ENCODE data around the gene VSTM1.

VSTM1 gene

GRCh38 chr19:54095136-54095858 is 31.6 kb upstream of the VSTM1 start:
- Histone ChIP-seq H3K27me3 (replicated peaks; ENCODE audit: insufficient read depth, low read length) (peaks cover 24% of the 10 kb centered on the region), H3K9ac (ENCODE audit: low read length) (no peak overlapping the region), H3K79me2 (ENCODE audit: low read length) (no peaks in the 10 kb centered on the region), H3K36me3 (replicated peaks; ENCODE audit: insufficient read depth, low read length) (no peaks in the 10 kb centered on the region), H2AFZ (ENCODE audit: low read length) (no peak overlapping the region), H3K4me2 (ENCODE audit: low read depth, low read length) (no peak overlapping the region), H3K4me1 (ENCODE audit: low read length) (no peaks in the 10 kb centered on the region), H3K27ac (ENCODE audit: low read length) (no peak overlapping the region), H3K9me3 (replicated peaks; ENCODE audit: insufficient read depth, low read length) (no peaks in the 10 kb centered on the region), H4K20me1 (ENCODE audit: insufficient read depth, low read length) (no peaks in the 10 kb centered on the region), H3F3A (ENCODE audit: insufficient read depth, low read length) (no peaks in the 10 kb centered on the region), H3K4me3 (ENCODE audit: low read length) (no peak overlapping the region), H3K9me2 (replicated peaks; ENCODE audit: insufficient read depth, low read length) (no peaks in the 10 kb centered on the region)
- TF ChIP-seq CTCF (IDR thresholded peaks at IDR 0.05; ENCODE audit: low read length) (no peak), EZH2 (optimal IDR thresholded peaks at IDR 0.05; ENCODE audit: low read depth, low read length) (no peak), EZH2phosphoT487 (IDR thresholded peaks at IDR 0.05; ENCODE audit: low read length) (no peak)
- no peak for DNase-seq

GRCh38 chr19:54094426-54095000 is 30.8 kb upstream of the VSTM1 start:
- H3K9ac ChIP-seq (ENCODE audit: low read length), result no peak overlapping the region
- no peaks in the 10 kb centered on the region for H3F3A ChIP-seq (ENCODE audit: insufficient read depth, low read length)
- H4K20me1 ChIP-seq (ENCODE audit: insufficient read depth, low read length), result no peaks in the 10 kb centered on the region
- no peaks in the 10 kb centered on the region for H3K79me2 ChIP-seq (ENCODE audit: low read length)
- H3K9me2 ChIP-seq (replicated peaks; ENCODE audit: insufficient read depth, low read length), result no peaks in the 10 kb centered on the region
- no peak for TF ChIP-seq EZH2 (optimal IDR thresholded peaks at IDR 0.05; ENCODE audit: low read depth, low read length)
- TF ChIP-seq EZH2phosphoT487 (IDR thresholded peaks at IDR 0.05; ENCODE audit: low read length), result no peak
- H3K27me3 ChIP-seq (replicated peaks; ENCODE audit: insufficient read depth, low read length), result peaks cover 21% of the 10 kb centered on the region
- no peak for DNase-seq
- H3K9me3 ChIP-seq (replicated peaks; ENCODE audit: insufficient read depth, low read length), result no peaks in the 10 kb centered on the region
- no peak overlapping the region for H3K4me3 ChIP-seq (ENCODE audit: low read length)
- no peak overlapping the region for H2AFZ ChIP-seq (ENCODE audit: low read length)
- H3K36me3 ChIP-seq (replicated peaks; ENCODE audit: insufficient read depth, low read length), result no peaks in the 10 kb centered on the region
- H3K4me2 ChIP-seq (ENCODE audit: low read depth, low read length), result no peak overlapping the region
- no peak overlapping the region for H3K27ac ChIP-seq (ENCODE audit: low read length)
- H3K4me1 ChIP-seq (ENCODE audit: low read length), result no peaks in the 10 kb centered on the region

- Histone ChIP-seq H3K79me2 (ENCODE audit: low read length) (no peaks in the 10 kb centered on the region), H3K36me3 (replicated peaks; ENCODE audit: insufficient read depth, low read length) (no peaks in the 10 kb centered on the region), H4K20me1 (ENCODE audit: insufficient read depth, low read length) (no peaks in the 10 kb centered on the region), H3F3A (ENCODE audit: insufficient read depth, low read length) (no peaks in the 10 kb centered on the region), H3K9me2 (replicated peaks; ENCODE audit: insufficient read depth, low read length) (no peaks in the 10 kb centered on the region), H3K27ac (ENCODE audit: low read length) (no peak overlapping the region), H2AFZ (ENCODE audit: low read length) (no peak overlapping the region), H3K4me3 (ENCODE audit: low read length) (no peak overlapping the region), H3K27me3 (replicated peaks; ENCODE audit: insufficient read depth, low read length) (peaks cover 22% of the 10 kb centered on the region), H3K4me2 (ENCODE audit: low read depth, low read length) (no peak overlapping the region), H3K4me1 (ENCODE audit: low read length) (no peaks in the 10 kb centered on the region), H3K9ac (ENCODE audit: low read length) (no peak overlapping the region), H3K9me3 (replicated peaks; ENCODE audit: insufficient read depth, low read length) (no peaks in the 10 kb centered on the region)
- TF ChIP-seq EZH2 (optimal IDR thresholded peaks at IDR 0.05; ENCODE audit: low read depth, low read length) (no peak), EZH2phosphoT487 (IDR thresholded peaks at IDR 0.05; ENCODE audit: low read length) (no peak), CTCF (IDR thresholded peaks at IDR 0.05; ENCODE audit: low read length) (no peak)
- DNase-seq, result no peak
Observed at GRCh38 chr19:54084410-54084809, 20.7 kb upstream of the VSTM1 start.

- no peak for TF ChIP-seq EZH2 (optimal IDR thresholded peaks at IDR 0.05; ENCODE audit: low read depth, low read length)
- TF ChIP-seq EZH2phosphoT487 (IDR thresholded peaks at IDR 0.05; ENCODE audit: low read length), result no peak
- TF ChIP-seq CTCF (IDR thresholded peaks at IDR 0.05; ENCODE audit: low read length), result no peak
- Histone ChIP-seq H4K20me1 (ENCODE audit: insufficient read depth, low read length) (no peaks in the 10 kb centered on the region), H3K4me1 (ENCODE audit: low read length) (no peaks in the 10 kb centered on the region), H3K9me3 (replicated peaks; ENCODE audit: insufficient read depth, low read length) (no peaks in the 10 kb centered on the region), H3K9ac (ENCODE audit: low read length) (no peak within 1 kb of the TSS), H3K4me3 (ENCODE audit: low read length) (no peak within 1 kb of the TSS), H3F3A (ENCODE audit: insufficient read depth, low read length) (no peaks in the 10 kb centered on the region), H2AFZ (ENCODE audit: low read length) (no peak within 1 kb of the TSS), H3K4me2 (ENCODE audit: low read depth, low read length) (no peak within 1 kb of the TSS), H3K27me3 (replicated peaks; ENCODE audit: insufficient read depth, low read length) (peaks cover 21% of the 10 kb centered on the region), H3K36me3 (replicated peaks; ENCODE audit: insufficient read depth, low read length) (no peaks in the 10 kb centered on the region), H3K9me2 (replicated peaks; ENCODE audit: insufficient read depth, low read length) (no peaks in the 10 kb centered on the region), H3K79me2 (ENCODE audit: low read length) (no peaks in the 10 kb centered on the region), H3K27ac (ENCODE audit: low read length) (no peak within 1 kb of the TSS)
- DNase-seq, result no peak
Observed at GRCh38 chr19:54081032-54081431, 17.3 kb upstream of the VSTM1 start, which contains the start of gene TARM1. Gene TARM1 (minus strand): TSS chr19:54081365. CDS start chr19:54081340, 25 bp downstream.
